Osteoblast (primary cell): ENCODE data around the gene KIRREL2. TPM values are rescaled to one million over a fixed set of nuclear protein-coding genes. Genes with fewer than 3 reads are reported as not detected.

Experiments used
- DNase-seq: peaks from one replicate; pipeline ENCODE4 v3.0.0; 2011; ENCODE audit warnings: low spot score, mixed read lengths; ENCODE audit not compliant: insufficient read length; ENCODE audit errors: missing footprints
- H2AFZ ChIP-seq: 2 replicates; pipeline ENCODE4 v1.6.0; 2011; ENCODE audit warnings: mild to moderate bottlenecking, low read length
- H3K27ac ChIP-seq: 2 replicates; pipeline ENCODE4 v1.5.1; 2011; ENCODE audit warnings: mild to moderate bottlenecking, low read depth, low read length, moderate library complexity
- H3K27me3 ChIP-seq: 2 replicates; pipeline ENCODE4 v1.6.0; 2012; ENCODE audit warnings: mild to moderate bottlenecking, control low read depth, inconsistent platforms, low read length, moderate library complexity; ENCODE audit not compliant: insufficient read depth
- H3K36me3 ChIP-seq: 2 replicates; pipeline ENCODE4 v1.5.1; 2011; ENCODE audit warnings: mild to moderate bottlenecking, low read length, control low read depth, moderate library complexity; ENCODE audit not compliant: insufficient read depth
- H3K4me1 ChIP-seq: 2 replicates; pipeline ENCODE4 v1.5.1; 2011; ENCODE audit warnings: mild to moderate bottlenecking, low read length, control low read depth, moderate library complexity; ENCODE audit not compliant: insufficient read depth
- H3K4me2 ChIP-seq: 2 replicates; pipeline ENCODE4 v1.6.0; 2011; ENCODE audit warnings: mild to moderate bottlenecking, low read length; ENCODE audit not compliant: insufficient read depth
- H3K4me3 ChIP-seq: fragments of 200-600 bp; sonication (generic); 3 replicates; pipeline ENCODE4 v1.5.1; 2012; ENCODE audit warnings: mild to moderate bottlenecking, low read length, inconsistent platforms; ENCODE audit not compliant: insufficient read depth
- H3K79me2 ChIP-seq: 2 replicates; pipeline ENCODE4 v1.6.0; 2012; ENCODE audit warnings: mild to moderate bottlenecking, low read length, control low read depth, inconsistent platforms; ENCODE audit not compliant: insufficient read depth
- H3K9me3 ChIP-seq: 2 replicates; pipeline ENCODE4 v1.5.1; 2011; ENCODE audit warnings: low read depth, low read length, control low read depth
- H4K20me1 ChIP-seq: 2 replicates; pipeline ENCODE4 v1.6.0; 2012; ENCODE audit warnings: mild to moderate bottlenecking, low read length, control low read depth; ENCODE audit not compliant: insufficient read depth
- total RNA-seq: library from RNA; depleted of rRNA; stranded (reverse); fragments of >200 nt; gene quantifications from 2 replicates; pipeline ENCODE4 v1.2.3, GENCODE V29; 2012
- TF ChIP-seq, protein P1 (sequence below): IDR thresholded peaks from 2 replicates; pipeline ENCODE4 v1.5.1; 2011; ENCODE audit warnings: mild to moderate bottlenecking, low read depth, low read length, moderate library complexity; ENCODE audit errors: extremely low read depth

The KIRREL2 gene
- total RNA-seq, 1 donor, result not detected

- DNase-seq, result no peak
- Histone ChIP-seq H3K79me2 (no peaks in the 10 kb centered on the region), H3K27me3 (no peaks in the 10 kb centered on the region), H4K20me1 (peaks cover 2% of the 10 kb centered on the region), H3K36me3 (peaks cover 27% of the 10 kb centered on the region), H3K27ac (no peak overlapping the region), H2AFZ (no peak overlapping the region), H3K4me2 (no peak overlapping the region), H3K4me1 (no peaks in the 10 kb centered on the region), H3K9me3 (no peaks in the 10 kb centered on the region), H3K4me3 (no peak overlapping the region)
- TF ChIP-seq, protein P1, sequence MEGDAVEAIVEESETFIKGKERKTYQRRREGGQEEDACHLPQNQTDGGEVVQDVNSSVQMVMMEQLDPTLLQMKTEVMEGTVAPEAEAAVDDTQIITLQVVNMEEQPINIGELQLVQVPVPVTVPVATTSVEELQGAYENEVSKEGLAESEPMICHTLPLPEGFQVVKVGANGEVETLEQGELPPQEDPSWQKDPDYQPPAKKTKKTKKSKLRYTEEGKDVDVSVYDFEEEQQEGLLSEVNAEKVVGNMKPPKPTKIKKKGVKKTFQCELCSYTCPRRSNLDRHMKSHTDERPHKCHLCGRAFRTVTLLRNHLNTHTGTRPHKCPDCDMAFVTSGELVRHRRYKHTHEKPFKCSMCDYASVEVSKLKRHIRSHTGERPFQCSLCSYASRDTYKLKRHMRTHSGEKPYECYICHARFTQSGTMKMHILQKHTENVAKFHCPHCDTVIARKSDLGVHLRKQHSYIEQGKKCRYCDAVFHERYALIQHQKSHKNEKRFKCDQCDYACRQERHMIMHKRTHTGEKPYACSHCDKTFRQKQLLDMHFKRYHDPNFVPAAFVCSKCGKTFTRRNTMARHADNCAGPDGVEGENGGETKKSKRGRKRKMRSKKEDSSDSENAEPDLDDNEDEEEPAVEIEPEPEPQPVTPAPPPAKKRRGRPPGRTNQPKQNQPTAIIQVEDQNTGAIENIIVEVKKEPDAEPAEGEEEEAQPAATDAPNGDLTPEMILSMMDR, result no peak
Observed at GRCh38 chr19:35885225-35885738, 28.6 kb downstream of the KIRREL2 start.

DNA sequence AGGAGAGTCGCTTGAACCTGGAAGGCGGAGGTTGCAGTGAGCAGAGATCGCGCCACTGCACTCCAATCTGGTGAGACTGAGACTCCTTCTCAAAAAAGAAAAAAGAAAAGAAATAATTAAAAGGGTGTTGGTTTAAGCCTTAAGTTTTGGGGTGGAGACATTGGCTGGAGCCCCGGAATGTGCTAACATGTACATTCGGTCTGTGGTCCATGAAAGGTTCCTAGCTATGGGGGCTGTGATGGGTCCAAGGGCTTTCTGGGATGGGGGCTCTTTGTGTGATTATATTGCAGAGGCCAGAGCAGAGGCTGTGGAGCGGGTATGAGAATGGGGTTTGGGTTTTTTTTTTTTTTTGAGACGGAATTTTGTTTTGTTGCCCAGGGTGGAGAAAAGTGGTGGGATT, 29.2 kb downstream of the KIRREL2 start:
- Histone ChIP-seq H4K20me1 (peaks cover 2% of the 10 kb centered on the region), H3K36me3 (peaks cover 32% of the 10 kb centered on the region), H3K4me2 (no peak overlapping the region), H2AFZ (no peak overlapping the region), H3K4me3 (no peak overlapping the region), H3K4me1 (no peaks in the 10 kb centered on the region), H3K27me3 (no peaks in the 10 kb centered on the region), H3K9me3 (no peaks in the 10 kb centered on the region), H3K27ac (no peak overlapping the region), H3K79me2 (no peaks in the 10 kb centered on the region)
- DNase-seq, result peak; percentile 87
- TF ChIP-seq, protein P1, result no peak

GRCh38 chr19:35887197-35887596, 30.5 kb downstream of the KIRREL2 start:
- H2AFZ ChIP-seq, result no peak overlapping the region
- no peaks in the 10 kb centered on the region for H4K20me1 ChIP-seq
- no peaks in the 10 kb centered on the region for H3K27me3 ChIP-seq
- H3K79me2 ChIP-seq, result no peaks in the 10 kb centered on the region
- no peak overlapping the region for H3K27ac ChIP-seq
- no peak for DNase-seq
- TF ChIP-seq, protein P1, result no peak
- peaks cover 35% of the 10 kb centered on the region for H3K36me3 ChIP-seq
- no peak overlapping the region for H3K4me3 ChIP-seq
- no peaks in the 10 kb centered on the region for H3K9me3 ChIP-seq
- no peak overlapping the region for H3K4me2 ChIP-seq
- no peaks in the 10 kb centered on the region for H3K4me1 ChIP-seq

- Histone ChIP-seq H3K4me2 (no peak overlapping the region), H3K27ac (no peak overlapping the region), H3K36me3 (peaks cover 41% of the 10 kb centered on the region), H3K9me3 (no peaks in the 10 kb centered on the region), H3K79me2 (no peaks in the 10 kb centered on the region), H4K20me1 (no peaks in the 10 kb centered on the region), H3K4me1 (no peaks in the 10 kb centered on the region), H2AFZ (no peak overlapping the region), H3K27me3 (no peaks in the 10 kb centered on the region), H3K4me3 (no peak overlapping the region)
- TF ChIP-seq, protein P1, result no peak
- DNase-seq, result peak; percentile 26
Observed at GRCh38 chr19:35888398-35888797, 31.7 kb downstream of the KIRREL2 start.
